Measurements from ENCODE around the gene NBEA. TPM values are rescaled to one million over a fixed set of nuclear protein-coding genes. Genes with fewer than 3 reads are reported as not detected.

The NBEA gene
- total RNA-seq, 2 donors from 2014 or later: 15.2 to 15.9 TPM

GRCh38 chr13:35228536-35228935, 286.5 kb downstream of the NBEA start:
- H3K4me3 ChIP-seq (ENCODE audit: low read length): no peak overlapping the region
- H3K9me3 ChIP-seq (ENCODE audit: control insufficient read depth, low read length): no peaks in the 10 kb centered on the region
- no peak for DNase-seq
- Mint-ChIP-seq H3K27me3 (ENCODE audit: insufficient read depth) (no peaks in the 10 kb centered on the region), H3K27ac (no peak overlapping the region), H3K36me3 (ENCODE audit: low read depth) (no peaks in the 10 kb centered on the region), H3K9me3 (no peaks in the 10 kb centered on the region), H3K4me3 (no peak overlapping the region), H3K4me1 (peaks cover 18% of the 10 kb centered on the region)
- H3K27me3 ChIP-seq (ENCODE audit: control insufficient read depth, insufficient read depth, low read length, poor library complexity, severe bottlenecking): no peaks in the 10 kb centered on the region
- H3K27ac ChIP-seq (ENCODE audit: low read depth, low read length): no peak overlapping the region
- WGBS, 2 experiments (ENCODE audit: insufficient coverage in 1 of 2, insufficient read length in 1 of 2): 83 to 100% methylated on average over 1 to 2 of the region's 2 CpGs
- H3K4me1 ChIP-seq (ENCODE audit: control insufficient read depth, insufficient read depth, low read length): peaks cover 4% of the 10 kb centered on the region
- no peaks in the 10 kb centered on the region for H3K36me3 ChIP-seq (ENCODE audit: control insufficient read depth, insufficient read depth, low read length)
- no peak overlapping the region for H3K9ac ChIP-seq (ENCODE audit: extremely low read depth, low read length, poor library complexity, severe bottlenecking)
- TF ChIP-seq, protein P1, sequence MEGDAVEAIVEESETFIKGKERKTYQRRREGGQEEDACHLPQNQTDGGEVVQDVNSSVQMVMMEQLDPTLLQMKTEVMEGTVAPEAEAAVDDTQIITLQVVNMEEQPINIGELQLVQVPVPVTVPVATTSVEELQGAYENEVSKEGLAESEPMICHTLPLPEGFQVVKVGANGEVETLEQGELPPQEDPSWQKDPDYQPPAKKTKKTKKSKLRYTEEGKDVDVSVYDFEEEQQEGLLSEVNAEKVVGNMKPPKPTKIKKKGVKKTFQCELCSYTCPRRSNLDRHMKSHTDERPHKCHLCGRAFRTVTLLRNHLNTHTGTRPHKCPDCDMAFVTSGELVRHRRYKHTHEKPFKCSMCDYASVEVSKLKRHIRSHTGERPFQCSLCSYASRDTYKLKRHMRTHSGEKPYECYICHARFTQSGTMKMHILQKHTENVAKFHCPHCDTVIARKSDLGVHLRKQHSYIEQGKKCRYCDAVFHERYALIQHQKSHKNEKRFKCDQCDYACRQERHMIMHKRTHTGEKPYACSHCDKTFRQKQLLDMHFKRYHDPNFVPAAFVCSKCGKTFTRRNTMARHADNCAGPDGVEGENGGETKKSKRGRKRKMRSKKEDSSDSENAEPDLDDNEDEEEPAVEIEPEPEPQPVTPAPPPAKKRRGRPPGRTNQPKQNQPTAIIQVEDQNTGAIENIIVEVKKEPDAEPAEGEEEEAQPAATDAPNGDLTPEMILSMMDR (conservative IDR thresholded peaks at IDR 0.05): no peak

GRCh38 chr13:35231426-35231825, 289.4 kb downstream of the NBEA start:
- 87% methylated on average over 1 of the region's 1 CpG; no CpG with 5 or more reads in 1 of the 2 experiments for WGBS, 2 experiments (ENCODE audit: insufficient coverage in 1 of 2, insufficient read length in 1 of 2)

GRCh38 chr13:35238274-35238673, 296.2 kb downstream of the NBEA start:
- Mint-ChIP-seq H3K27me3 (ENCODE audit: insufficient read depth) (no peaks in the 10 kb centered on the region), H3K27ac (peak overlapping the region; percentile 8)
- 97 to 100% methylated on average over 1 of the region's 1 CpG for WGBS, 2 experiments (ENCODE audit: insufficient coverage in 1 of 2, insufficient read length in 1 of 2)

More at GRCh38 chr13:35231426-35231825, 289.4 kb downstream of the NBEA start:
- no peaks in the 10 kb centered on the region for H3K27me3 ChIP-seq (ENCODE audit: control insufficient read depth, insufficient read depth, low read length, poor library complexity, severe bottlenecking)
- DNase-seq: no peak
- H3K36me3 ChIP-seq (ENCODE audit: control insufficient read depth, insufficient read depth, low read length): no peaks in the 10 kb centered on the region
- Mint-ChIP-seq H3K27ac (no peak overlapping the region), H3K36me3 (ENCODE audit: low read depth) (no peaks in the 10 kb centered on the region), H3K4me1 (peaks cover 3% of the 10 kb centered on the region), H3K4me3 (no peak overlapping the region), H3K9me3 (no peaks in the 10 kb centered on the region), H3K27me3 (ENCODE audit: insufficient read depth) (no peaks in the 10 kb centered on the region)
- no peaks in the 10 kb centered on the region for H3K4me1 ChIP-seq (ENCODE audit: control insufficient read depth, insufficient read depth, low read length)
- H3K4me3 ChIP-seq (ENCODE audit: low read length): no peak overlapping the region
- H3K9ac ChIP-seq (ENCODE audit: extremely low read depth, low read length, poor library complexity, severe bottlenecking): no peak overlapping the region
- no peak overlapping the region for H3K27ac ChIP-seq (ENCODE audit: low read depth, low read length)
- TF ChIP-seq, protein P1 (conservative IDR thresholded peaks at IDR 0.05): no peak
- H3K9me3 ChIP-seq (ENCODE audit: control insufficient read depth, low read length): no peaks in the 10 kb centered on the region

More at GRCh38 chr13:35238274-35238673, 296.2 kb downstream of the NBEA start:
- H3K9me3 Mint-ChIP-seq: no peaks in the 10 kb centered on the region
- Histone ChIP-seq H3K36me3 (ENCODE audit: control insufficient read depth, insufficient read depth, low read length) (no peaks in the 10 kb centered on the region), H3K4me3 (ENCODE audit: low read length) (no peak overlapping the region), H3K27me3 (ENCODE audit: control insufficient read depth, insufficient read depth, low read length, poor library complexity, severe bottlenecking) (no peaks in the 10 kb centered on the region), H3K9me3 (ENCODE audit: control insufficient read depth, low read length) (no peaks in the 10 kb centered on the region), H3K27ac (ENCODE audit: low read depth, low read length) (no peak overlapping the region), H3K4me1 (ENCODE audit: control insufficient read depth, insufficient read depth, low read length) (no peaks in the 10 kb centered on the region), H3K9ac (ENCODE audit: extremely low read depth, low read length, poor library complexity, severe bottlenecking) (no peak overlapping the region)
- H3K4me1 Mint-ChIP-seq: peaks cover 6% of the 10 kb centered on the region
- no peak overlapping the region for H3K4me3 Mint-ChIP-seq
- H3K36me3 Mint-ChIP-seq (ENCODE audit: low read depth): no peaks in the 10 kb centered on the region
- no peak for DNase-seq
- TF ChIP-seq, protein P1 (conservative IDR thresholded peaks at IDR 0.05): no peak
